NCI-H345 (cell line): ENCODE measurements around the gene OR4C46.
"Not testable (repeated sequence)": the region's sequence is repeated elsewhere in the genome, so short reads cannot be mapped to it uniquely, and the experiment has no call there.

Source experiments
- DNase-seq: peaks from one replicate; lab custom pipeline; 2025; lab: John Stamatoyannopoulos, UW

Gene OR4C46

DNA sequence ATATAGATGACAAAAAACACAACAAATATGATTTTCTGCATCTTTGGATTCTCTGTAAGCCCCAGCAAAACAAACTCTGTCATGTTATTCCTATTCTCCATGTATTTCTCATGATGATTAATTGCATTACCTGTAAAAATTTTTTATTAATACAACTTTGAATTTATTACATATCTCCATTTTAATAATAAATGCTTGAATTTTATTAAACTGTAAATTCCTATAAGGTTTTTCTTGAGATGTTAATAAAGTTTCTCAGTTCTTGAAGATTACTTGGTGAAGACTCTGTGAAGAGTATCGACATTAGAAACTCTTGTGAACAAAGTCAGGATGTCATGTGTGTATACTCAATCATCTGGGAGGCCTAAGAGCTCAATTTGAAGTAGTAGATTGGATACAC lies at the start of gene OR4C46:
TSS of gene OR4C46 (minus strand) at position 101 of the 400 bp plus-strand sequence. CDS start at position 101, 0 bp downstream.
- no peak for DNase-seq

DNA sequence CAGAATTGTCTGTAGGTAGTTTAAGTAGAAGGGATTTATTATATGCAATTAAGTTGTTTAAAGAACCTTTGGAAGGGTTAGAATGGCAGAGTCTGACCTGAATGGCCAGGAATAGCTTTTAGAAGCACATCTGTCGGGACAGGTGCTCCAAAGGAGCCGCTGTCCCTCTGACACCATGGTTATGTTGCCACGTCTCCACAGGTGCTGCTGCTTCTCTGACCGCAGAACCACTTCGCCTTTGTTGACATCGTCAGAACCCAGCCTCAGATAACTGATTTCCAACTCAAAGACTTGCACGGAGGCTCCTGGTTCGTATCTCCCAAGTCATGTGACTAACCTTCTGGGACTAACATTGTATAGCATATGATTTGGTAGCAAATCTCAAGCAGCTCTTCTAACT lies 41.8 kb upstream of the OR4C46 start:
- not testable (repeated sequence) for DNase-seq

DNA sequence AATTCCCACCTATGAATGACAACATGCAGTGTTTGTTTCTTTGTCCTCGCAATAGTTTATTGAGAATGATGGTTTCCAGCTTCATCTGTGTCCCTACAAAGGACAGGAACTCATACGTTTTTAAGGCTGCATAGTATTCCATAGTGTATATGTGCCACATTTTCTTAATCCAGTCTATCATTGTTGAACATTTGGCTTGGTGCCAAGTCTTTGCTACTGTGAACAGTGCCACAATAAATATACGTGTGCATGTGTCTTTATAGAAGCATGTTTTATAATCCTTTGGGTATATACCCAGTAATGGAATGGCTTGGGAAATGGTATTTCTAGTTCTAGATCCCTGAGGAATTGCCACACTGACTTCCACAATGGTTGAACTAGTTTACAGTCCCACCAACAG lies 42.4 kb downstream of the OR4C46 start:
- not testable (repeated sequence) for DNase-seq

DNA sequence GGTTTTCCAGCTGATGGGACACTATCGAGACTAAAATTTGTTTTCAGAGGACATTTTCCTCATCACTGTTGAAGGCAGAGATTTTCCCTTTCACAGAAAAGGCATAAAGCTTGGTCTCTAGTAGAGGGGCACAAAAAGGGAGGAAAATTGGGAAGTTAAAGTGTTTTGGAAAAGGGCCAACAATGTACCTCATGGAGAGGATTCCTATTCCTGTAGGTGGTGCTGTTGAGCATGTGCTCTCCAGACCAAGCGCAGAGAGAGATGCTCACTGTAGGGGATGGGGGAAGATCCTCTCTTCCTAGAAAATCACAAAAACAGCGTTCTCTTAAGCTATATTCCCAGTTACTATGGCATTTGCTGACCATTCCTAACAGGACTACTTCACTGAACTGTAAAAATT lies 44.9 kb downstream of the OR4C46 start:
- DNase-seq: no peak

DNA sequence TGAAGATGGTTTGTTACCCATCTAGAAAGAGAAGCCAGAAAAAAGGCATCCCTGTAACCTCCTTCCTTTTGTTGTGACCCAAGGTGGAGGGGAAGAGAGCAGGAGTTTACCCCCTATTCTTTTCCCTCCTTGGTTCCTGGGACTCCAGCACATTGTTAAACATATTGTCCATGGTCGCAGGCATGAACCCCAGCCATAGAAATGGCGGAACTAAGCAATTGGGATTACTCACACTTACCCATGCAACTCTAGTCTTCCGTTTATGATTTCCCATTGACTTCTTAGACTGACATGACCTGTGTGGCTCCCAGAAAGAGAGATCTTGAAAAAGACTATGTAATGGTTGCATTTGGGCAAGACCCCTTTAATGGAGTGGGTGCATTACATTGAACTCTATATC lies 45.4 kb downstream of the OR4C46 start:
- no peak for DNase-seq
